Measurements from ENCODE around the gene FIGN. TPM values are rescaled to one million over a fixed set of nuclear protein-coding genes. Genes with fewer than 3 reads are reported as not detected.

FIGN gene
- total RNA-seq, 2 experiments from 2014 or later, result not detected

GRCh38 chr2:163611557-163611906 is 124.3 kb downstream of the FIGN start:
- DNase-seq, result no peak
- intact Hi-C loops (cut with micrococcal nuclease), result no loop called here
- H3K9me3 Mint-ChIP-seq, result peaks cover 3% of the 10 kb centered on the region
- H3K36me3 Mint-ChIP-seq, result no peaks in the 10 kb centered on the region
- H3K4me3 Mint-ChIP-seq, result no peak overlapping the region
- ChIA-PET POLR2A (no interaction called here), CTCF (no interaction called here)
- H3K4me1 Mint-ChIP-seq (ENCODE audit: low read depth), result no peaks in the 10 kb centered on the region
- no peak overlapping the region for H3K27ac Mint-ChIP-seq
- H3K27me3 Mint-ChIP-seq, result no peaks in the 10 kb centered on the region

DNA sequence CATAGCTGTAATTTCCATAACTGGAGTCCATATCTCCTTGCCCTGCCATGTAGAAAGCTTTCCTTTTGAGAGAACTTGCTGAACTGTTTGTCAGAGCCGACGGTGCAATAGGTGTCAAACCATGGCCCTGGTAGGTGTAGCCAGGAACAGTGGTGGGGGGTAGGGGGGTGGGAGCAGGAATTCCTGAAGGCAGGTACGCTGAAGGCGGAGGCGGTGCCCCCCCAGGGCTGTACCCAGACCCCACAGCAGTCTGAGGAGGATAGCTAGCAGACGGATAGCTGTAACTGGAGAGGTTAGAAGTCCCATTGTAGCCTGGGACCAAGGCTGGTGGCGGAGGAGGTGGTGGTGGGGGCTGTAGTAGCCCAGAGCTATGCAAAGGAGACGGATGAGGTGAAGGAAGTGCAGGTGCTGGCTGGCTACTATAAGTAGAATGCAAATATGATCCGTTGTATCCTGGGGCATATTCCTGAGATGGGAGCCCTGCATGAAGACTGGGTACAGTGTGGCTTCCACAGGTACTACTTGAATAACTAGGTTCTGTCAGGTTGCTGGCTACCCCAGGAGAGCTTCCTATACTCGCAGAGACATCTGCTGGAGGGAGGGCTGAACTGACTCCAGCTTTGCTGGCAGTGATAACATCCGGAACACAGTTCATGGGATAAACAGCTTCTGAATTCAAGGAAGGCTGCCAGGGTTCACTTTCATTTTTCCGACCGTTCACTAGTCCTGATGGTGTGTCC is 124.8 kb downstream of the FIGN start:
- no peaks in the 10 kb centered on the region for H3K36me3 Mint-ChIP-seq
- intact Hi-C loops (cut with micrococcal nuclease), result no loop called here
- H3K9me3 Mint-ChIP-seq, result peaks cover 3% of the 10 kb centered on the region
- no peak overlapping the region for H3K4me3 Mint-ChIP-seq
- H3K27me3 Mint-ChIP-seq, result no peaks in the 10 kb centered on the region
- ChIA-PET CTCF (no interaction called here), POLR2A (no interaction called here)
- no peak for DNase-seq
- H3K27ac Mint-ChIP-seq, result no peak overlapping the region
- H3K4me1 Mint-ChIP-seq (ENCODE audit: low read depth), result no peaks in the 10 kb centered on the region

DNA sequence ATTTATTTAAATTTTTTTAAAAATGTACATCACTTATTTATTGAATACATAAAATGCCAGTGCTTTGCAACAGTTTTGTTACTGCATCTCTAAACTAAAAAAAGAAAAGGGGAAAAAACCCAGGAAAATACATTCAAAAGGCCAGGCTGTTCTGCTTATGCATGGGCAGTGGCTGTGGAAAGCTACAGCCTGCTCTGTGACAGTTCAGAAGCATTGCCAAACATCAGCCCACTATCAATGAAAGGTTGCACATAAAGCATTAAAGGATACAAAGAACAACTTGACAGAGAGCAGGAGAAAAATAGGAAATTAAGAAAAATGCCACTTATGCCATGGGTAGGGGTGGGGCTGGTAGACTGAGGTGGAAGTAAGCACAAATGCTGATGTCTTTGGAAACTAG is 128.2 kb downstream of the FIGN start:
- CTCF ChIA-PET, result no interaction called here
- no peak overlapping the region for H3K4me3 Mint-ChIP-seq
- DNase-seq, result no peak
- H3K27ac Mint-ChIP-seq, result no peak overlapping the region
- H3K4me1 Mint-ChIP-seq (ENCODE audit: low read depth), result no peaks in the 10 kb centered on the region
- H3K36me3 Mint-ChIP-seq, result no peaks in the 10 kb centered on the region
- H3K27me3 Mint-ChIP-seq, result no peaks in the 10 kb centered on the region
- POLR2A ChIA-PET, result no interaction called here
- peaks cover 3% of the 10 kb centered on the region for H3K9me3 Mint-ChIP-seq
- intact Hi-C loops (cut with micrococcal nuclease), result no loop called here

DNA sequence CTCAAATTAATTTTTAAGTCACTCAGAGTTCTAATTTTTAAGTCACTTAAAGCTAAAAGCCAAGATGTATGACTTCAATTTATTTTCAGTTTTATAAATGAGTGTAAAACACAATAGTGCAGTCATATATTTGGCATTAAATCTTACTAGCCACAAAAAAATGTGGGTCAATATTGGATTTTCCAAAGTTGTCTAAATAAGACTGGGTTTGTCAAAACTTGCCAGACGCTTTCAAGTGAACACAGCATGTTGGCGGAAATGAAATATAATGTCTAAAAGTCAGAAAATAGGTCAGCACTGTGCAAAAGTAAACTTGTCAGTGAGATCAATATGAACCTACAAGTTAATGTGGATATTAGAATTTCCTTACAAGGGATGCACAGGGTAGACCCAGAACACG is 128.9 kb downstream of the FIGN start:
- POLR2A ChIA-PET, result no interaction called here
- no peaks in the 10 kb centered on the region for H3K36me3 Mint-ChIP-seq

DNA sequence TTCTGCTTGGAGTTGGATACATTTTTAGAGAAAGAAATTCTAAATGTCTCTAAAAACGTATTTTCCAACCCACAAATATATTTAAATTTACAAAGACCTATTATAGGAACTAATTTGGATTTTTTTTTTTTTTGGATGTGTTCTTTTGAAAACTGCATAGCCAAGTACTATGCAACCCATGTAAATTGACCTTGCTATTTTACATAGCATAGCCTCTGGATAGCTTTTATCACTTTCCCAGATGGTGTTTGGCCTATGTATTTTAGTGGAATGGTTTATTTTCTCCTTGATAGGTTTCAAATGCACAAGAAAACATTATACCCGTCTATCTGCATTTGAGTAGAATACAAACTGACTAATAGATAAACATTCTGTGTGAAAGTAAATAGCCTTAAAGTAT is 130.0 kb downstream of the FIGN start:
- H3K4me3 Mint-ChIP-seq, result no peak overlapping the region
- H3K36me3 Mint-ChIP-seq, result no peaks in the 10 kb centered on the region
- no peaks in the 10 kb centered on the region for H3K4me1 Mint-ChIP-seq (ENCODE audit: low read depth)
- ChIA-PET CTCF (no interaction called here), POLR2A (no interaction called here)
- no peak overlapping the region for H3K27ac Mint-ChIP-seq
- H3K27me3 Mint-ChIP-seq, result no peaks in the 10 kb centered on the region
- H3K9me3 Mint-ChIP-seq, result peaks cover 3% of the 10 kb centered on the region
- intact Hi-C loops (cut with micrococcal nuclease), result no loop called here
- DNase-seq, result no peak

More for the DNA sequence above, 128.9 kb downstream of the FIGN start:
- H3K4me3 Mint-ChIP-seq, result no peak overlapping the region
- H3K4me1 Mint-ChIP-seq (ENCODE audit: low read depth), result no peaks in the 10 kb centered on the region
- CTCF ChIA-PET, result no interaction called here
- no peak for DNase-seq
- no peaks in the 10 kb centered on the region for H3K27me3 Mint-ChIP-seq
- peaks cover 3% of the 10 kb centered on the region for H3K9me3 Mint-ChIP-seq
- intact Hi-C loops (cut with micrococcal nuclease), result no loop called here
- no peak overlapping the region for H3K27ac Mint-ChIP-seq

- ChIA-PET CTCF (no interaction called here), POLR2A (no interaction called here)
- no peak overlapping the region for H3K27ac Mint-ChIP-seq
- H3K27me3 Mint-ChIP-seq, result no peaks in the 10 kb centered on the region
- intact Hi-C loops (cut with micrococcal nuclease), result no loop called here
- H3K36me3 Mint-ChIP-seq, result no peaks in the 10 kb centered on the region
- DNase-seq, result no peak
- no peaks in the 10 kb centered on the region for H3K4me1 Mint-ChIP-seq (ENCODE audit: low read depth)
- peaks cover under 1% of the 10 kb centered on the region for H3K9me3 Mint-ChIP-seq
- H3K4me3 Mint-ChIP-seq, result no peak overlapping the region
Observed at GRCh38 chr2:163604941-163605555, 130.8 kb downstream of the FIGN start.

GRCh38 chr2:163602196-163602595 is 133.6 kb downstream of the FIGN start:
- H3K4me3 Mint-ChIP-seq, result no peak overlapping the region
- no peaks in the 10 kb centered on the region for H3K36me3 Mint-ChIP-seq
- DNase-seq, result no peak
- H3K4me1 Mint-ChIP-seq (ENCODE audit: low read depth), result no peaks in the 10 kb centered on the region
- H3K27me3 Mint-ChIP-seq, result no peaks in the 10 kb centered on the region
- no peak overlapping the region for H3K27ac Mint-ChIP-seq
- POLR2A ChIA-PET, result no interaction called here
- CTCF ChIA-PET, result no interaction called here
- no peaks in the 10 kb centered on the region for H3K9me3 Mint-ChIP-seq
- intact Hi-C loops (cut with micrococcal nuclease), result no loop called here

GRCh38 chr2:163601377-163601776 is 134.4 kb downstream of the FIGN start:
- no peak overlapping the region for H3K4me3 Mint-ChIP-seq
- no peak overlapping the region for H3K27ac Mint-ChIP-seq
- intact Hi-C loops (cut with micrococcal nuclease), result no loop called here
- POLR2A ChIA-PET, result no interaction called here
- no peaks in the 10 kb centered on the region for H3K9me3 Mint-ChIP-seq
- no peaks in the 10 kb centered on the region for H3K36me3 Mint-ChIP-seq
- no peak for DNase-seq
- CTCF ChIA-PET, result no interaction called here
- no peaks in the 10 kb centered on the region for H3K4me1 Mint-ChIP-seq (ENCODE audit: low read depth)
- no peaks in the 10 kb centered on the region for H3K27me3 Mint-ChIP-seq

GRCh38 chr2:163600801-163601200 is 135.0 kb downstream of the FIGN start:
- Mint-ChIP-seq H3K27me3 (no peaks in the 10 kb centered on the region), H3K36me3 (no peaks in the 10 kb centered on the region), H3K9me3 (no peaks in the 10 kb centered on the region), H3K27ac (no peak overlapping the region), H3K4me1 (ENCODE audit: low read depth) (no peaks in the 10 kb centered on the region), H3K4me3 (no peak overlapping the region)
- intact Hi-C loops (cut with micrococcal nuclease), result no loop called here
- DNase-seq, result no peak
- ChIA-PET CTCF (no interaction called here), POLR2A (no interaction called here)

GRCh38 chr2:163595028-163595427 is 140.8 kb downstream of the FIGN start:
- H3K27ac Mint-ChIP-seq, result no peak overlapping the region
- ChIA-PET POLR2A (no interaction called here), CTCF (no interaction called here)
- no peak for DNase-seq
- H3K9me3 Mint-ChIP-seq, result peaks cover 1% of the 10 kb centered on the region
- no peaks in the 10 kb centered on the region for H3K4me1 Mint-ChIP-seq (ENCODE audit: low read depth)
- H3K27me3 Mint-ChIP-seq, result no peaks in the 10 kb centered on the region
- no peaks in the 10 kb centered on the region for H3K36me3 Mint-ChIP-seq
- H3K4me3 Mint-ChIP-seq, result no peak overlapping the region
- intact Hi-C loops (cut with micrococcal nuclease), result no loop called here

DNA sequence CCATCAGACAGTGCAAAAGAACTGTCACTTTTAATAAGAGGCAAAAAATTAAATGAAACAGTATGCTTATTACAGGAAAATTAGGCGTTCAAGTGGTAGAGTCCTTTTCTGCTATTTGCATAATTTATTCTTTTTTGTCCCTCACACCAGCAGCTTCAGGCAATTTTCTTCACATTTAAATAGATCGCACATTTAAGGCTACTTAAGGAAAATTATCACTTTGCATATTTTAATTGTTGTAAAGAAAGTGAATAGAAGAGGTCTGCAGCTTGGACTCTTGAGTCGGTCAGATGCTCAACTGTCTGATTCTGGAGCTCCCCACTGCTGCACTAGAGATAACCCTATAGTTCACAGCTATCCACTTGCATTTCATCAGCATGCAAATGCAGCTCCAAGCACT is 141.3 kb downstream of the FIGN start:
- no peak overlapping the region for H3K4me3 Mint-ChIP-seq
- ChIA-PET POLR2A (no interaction called here), CTCF (no interaction called here)

DNA sequence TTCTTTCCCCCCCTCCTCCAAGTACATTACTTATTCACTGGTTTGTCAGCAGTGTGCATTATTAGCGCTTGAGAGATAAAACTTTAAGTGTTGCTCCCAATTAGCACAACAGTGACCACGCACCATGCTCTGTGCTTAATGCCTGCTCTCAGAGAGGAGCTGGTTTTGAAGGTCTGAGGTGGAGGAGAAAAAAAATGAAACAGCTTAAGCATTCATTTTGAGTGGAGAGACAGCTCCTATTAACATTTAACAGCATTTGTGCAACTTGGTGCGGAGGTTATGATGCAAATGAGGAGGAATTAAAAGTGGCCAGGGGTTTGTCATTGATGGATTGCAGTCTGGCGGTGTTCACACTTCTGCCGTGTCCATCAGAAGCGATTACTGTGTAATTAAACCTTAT is 141.8 kb downstream of the FIGN start:
- POLR2A ChIA-PET, result no interaction called here
- Mint-ChIP-seq H3K27me3 (no peaks in the 10 kb centered on the region), H3K27ac (no peak overlapping the region), H3K4me1 (ENCODE audit: low read depth) (no peaks in the 10 kb centered on the region), H3K4me3 (no peak overlapping the region), H3K36me3 (no peaks in the 10 kb centered on the region), H3K9me3 (peaks cover 1% of the 10 kb centered on the region)
- CTCF ChIA-PET, result no interaction called here
- intact Hi-C loops (cut with micrococcal nuclease), result no loop called here
- no peak for DNase-seq

More for the DNA sequence above, 141.3 kb downstream of the FIGN start:
- intact Hi-C loops (cut with micrococcal nuclease), result no loop called here
- peaks cover 1% of the 10 kb centered on the region for H3K9me3 Mint-ChIP-seq
- DNase-seq, result no peak
- H3K27me3 Mint-ChIP-seq, result no peaks in the 10 kb centered on the region
- H3K27ac Mint-ChIP-seq, result no peak overlapping the region
- no peaks in the 10 kb centered on the region for H3K36me3 Mint-ChIP-seq
- no peaks in the 10 kb centered on the region for H3K4me1 Mint-ChIP-seq (ENCODE audit: low read depth)

- no peak overlapping the region for H3K4me3 Mint-ChIP-seq
- no peaks in the 10 kb centered on the region for H3K36me3 Mint-ChIP-seq
- H3K4me1 Mint-ChIP-seq (ENCODE audit: low read depth), result no peaks in the 10 kb centered on the region
- no peak overlapping the region for H3K27ac Mint-ChIP-seq
- DNase-seq, result no peak
- H3K9me3 Mint-ChIP-seq, result peaks cover 1% of the 10 kb centered on the region
- ChIA-PET CTCF (no interaction called here), POLR2A (no interaction called here)
- no peaks in the 10 kb centered on the region for H3K27me3 Mint-ChIP-seq
- intact Hi-C loops (cut with micrococcal nuclease), result no loop called here
Observed at GRCh38 chr2:163592954-163593622, 142.7 kb downstream of the FIGN start.

Data from activated CD4-positive, alpha-beta memory T cell treated with anti-CD3 and anti-CD28 coated beads for 36 hours (primary cell).